ENCODE measurements around the gene CHD9.

GRCh38 chr16:53078765-53079485 lies 24.1 kb downstream of the CHD9 start:
- TF ChIP-seq, protein P1, sequence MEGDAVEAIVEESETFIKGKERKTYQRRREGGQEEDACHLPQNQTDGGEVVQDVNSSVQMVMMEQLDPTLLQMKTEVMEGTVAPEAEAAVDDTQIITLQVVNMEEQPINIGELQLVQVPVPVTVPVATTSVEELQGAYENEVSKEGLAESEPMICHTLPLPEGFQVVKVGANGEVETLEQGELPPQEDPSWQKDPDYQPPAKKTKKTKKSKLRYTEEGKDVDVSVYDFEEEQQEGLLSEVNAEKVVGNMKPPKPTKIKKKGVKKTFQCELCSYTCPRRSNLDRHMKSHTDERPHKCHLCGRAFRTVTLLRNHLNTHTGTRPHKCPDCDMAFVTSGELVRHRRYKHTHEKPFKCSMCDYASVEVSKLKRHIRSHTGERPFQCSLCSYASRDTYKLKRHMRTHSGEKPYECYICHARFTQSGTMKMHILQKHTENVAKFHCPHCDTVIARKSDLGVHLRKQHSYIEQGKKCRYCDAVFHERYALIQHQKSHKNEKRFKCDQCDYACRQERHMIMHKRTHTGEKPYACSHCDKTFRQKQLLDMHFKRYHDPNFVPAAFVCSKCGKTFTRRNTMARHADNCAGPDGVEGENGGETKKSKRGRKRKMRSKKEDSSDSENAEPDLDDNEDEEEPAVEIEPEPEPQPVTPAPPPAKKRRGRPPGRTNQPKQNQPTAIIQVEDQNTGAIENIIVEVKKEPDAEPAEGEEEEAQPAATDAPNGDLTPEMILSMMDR (IDR thresholded peaks at IDR 0.05; ENCODE audit: insufficient read depth, low read depth, low read length), result no peak
- no peak for TF ChIP-seq EZH2 (IDR thresholded peaks at IDR 0.05; ENCODE audit: insufficient read depth, low read length)

Measured in astrocyte (in vitro differentiated cells and primary cell).